OCI-LY7 (cell line): ENCODE results near the gene CLCNKB. TPM values are rescaled to one million over a fixed set of nuclear protein-coding genes. Genes with fewer than 3 reads are reported as not detected.

Source experiments
- BruUV-seq: library from RNA; stranded (reverse); fragments of 400-500 nt; replicated peaks from 2 replicates; lab custom pipeline; 2021; lab: Mats Ljungman, UMichigan
- CTCF ChIA-PET: fragments of 300-600 bp; sonication (Branson Sonifier 250); formaldehyde crosslinking; loops from one replicate; lab custom pipeline; 2022; ENCODE audit warnings: antibody characterized with exemption; ENCODE audit not compliant: unreplicated experiment; lab: Charles Lee
- POLR2A ChIA-PET: fragments of 300-600 bp; sonication (Branson Sonifier 250); formaldehyde crosslinking; loops from one replicate; lab custom pipeline; 2022; ENCODE audit warnings: antibody characterized with exemption; lab: Charles Lee
- DNase-seq: peaks from one replicate; pipeline ENCODE4 v3.0.0-alpha.2; 2015; ENCODE audit warnings: low spot score
- H2AFZ ChIP-seq: fragments of 200-600 bp; sonication (generic), shearing (Covaris generic); 2 replicates; pipeline ENCODE4 v1.6.1; 2014; ENCODE audit warnings: mild to moderate bottlenecking, antibody characterized with exemption, low read length, moderate library complexity
- H3K27ac ChIP-seq: fragments of 200-600 bp; sonication (generic); 2 replicates; pipeline ENCODE4 v1.5.1; 2014; ENCODE audit warnings: mixed run types, low read depth, mild to moderate bottlenecking, moderate library complexity, low read length, inconsistent platforms; ENCODE audit not compliant: poor library complexity, severe bottlenecking
- H3K36me3 ChIP-seq: fragments of 200-600 bp; sonication (generic); 2 replicates; pipeline ENCODE4 v1.6.1; 2014; ENCODE audit warnings: mild to moderate bottlenecking, antibody characterized with exemption, low read length, moderate library complexity, mixed read lengths; ENCODE audit not compliant: insufficient read depth
- H3K4me1 ChIP-seq: fragments of 200-600 bp; sonication (generic); 2 replicates; pipeline ENCODE4 v1.5.1; 2014; ENCODE audit warnings: mild to moderate bottlenecking, low read length; ENCODE audit not compliant: insufficient read depth, poor library complexity, severe bottlenecking
- H3K4me2 ChIP-seq: fragments of 200-600 bp; sonication (generic); 2 replicates; pipeline ENCODE4 v1.6.1; 2014; ENCODE audit warnings: mild to moderate bottlenecking, low read length
- H3K4me3 ChIP-seq: fragments of 200-600 bp; sonication (generic); 2 replicates; pipeline ENCODE4 v1.5.1; 2014; ENCODE audit warnings: mild to moderate bottlenecking, low read depth, low read length; ENCODE audit not compliant: poor library complexity, severe bottlenecking
- H3K79me2 ChIP-seq: fragments of 200-600 bp; sonication (generic); 2 replicates; pipeline ENCODE4 v1.6.1; 2016; ENCODE audit warnings: low read depth, mild to moderate bottlenecking, low read length, moderate library complexity, mixed read lengths; ENCODE audit not compliant: insufficient read depth
- H3K9me2 ChIP-seq: fragments of 200-600 bp; sonication (generic); 2 replicates; pipeline ENCODE4 v1.6.1; 2016; ENCODE audit warnings: mild to moderate bottlenecking, low read length, mixed read lengths; ENCODE audit not compliant: insufficient read depth
- H3K9me3 ChIP-seq: fragments of 200-600 bp; sonication (generic); 2 replicates; pipeline ENCODE4 v1.6.1; 2014; ENCODE audit warnings: mild to moderate bottlenecking, mixed run types, low read length, mixed read lengths
- H4K20me1 ChIP-seq: fragments of 200-600 bp; sonication (generic); 2 replicates; pipeline ENCODE4 v1.6.1; 2014; ENCODE audit warnings: mild to moderate bottlenecking, antibody characterized with exemption, low read length, moderate library complexity, mixed read lengths; ENCODE audit not compliant: insufficient read depth
- EZH2phosphoT487 ChIP-seq: fragments of 200-600 bp; sonication (generic); IDR thresholded peaks from 2 replicates; pipeline ENCODE4 v1.6.1; 2018; ENCODE audit warnings: low read depth, borderline replicate concordance, mild to moderate bottlenecking, mixed run types, antibody characterized with exemption, low read length, moderate library complexity, mixed read lengths
- intact Hi-C: fragments of 100-400 bp; cut with micrococcal nuclease; formaldehyde crosslinking; loops from one replicate; pipeline ENCODE4 v1.10.0; 2022; ENCODE audit not compliant: unreplicated experiment
- total RNA-seq, 2 experiments: library from RNA; depleted of rRNA in 1 of 2; stranded (reverse); fragments of >200 nt in 1 of 2; shearing (Covaris generic) in 1 of 2; gene quantifications; 2 replicates each; pipeline ENCODE4 v1.2.3, GENCODE V29; 2014 to 2022
- TF ChIP-seq, protein P1 (sequence below): fragments of 200-600 bp; sonication (generic); conservative IDR thresholded peaks from 2 replicates; pipeline ENCODE4 v1.5.1; 2014; ENCODE audit warnings: mild to moderate bottlenecking, antibody characterized with exemption, low read length, moderate library complexity, mixed read lengths

Gene CLCNKB
- total RNA-seq, 2 experiments from 2014 or later = not detected

DNA sequence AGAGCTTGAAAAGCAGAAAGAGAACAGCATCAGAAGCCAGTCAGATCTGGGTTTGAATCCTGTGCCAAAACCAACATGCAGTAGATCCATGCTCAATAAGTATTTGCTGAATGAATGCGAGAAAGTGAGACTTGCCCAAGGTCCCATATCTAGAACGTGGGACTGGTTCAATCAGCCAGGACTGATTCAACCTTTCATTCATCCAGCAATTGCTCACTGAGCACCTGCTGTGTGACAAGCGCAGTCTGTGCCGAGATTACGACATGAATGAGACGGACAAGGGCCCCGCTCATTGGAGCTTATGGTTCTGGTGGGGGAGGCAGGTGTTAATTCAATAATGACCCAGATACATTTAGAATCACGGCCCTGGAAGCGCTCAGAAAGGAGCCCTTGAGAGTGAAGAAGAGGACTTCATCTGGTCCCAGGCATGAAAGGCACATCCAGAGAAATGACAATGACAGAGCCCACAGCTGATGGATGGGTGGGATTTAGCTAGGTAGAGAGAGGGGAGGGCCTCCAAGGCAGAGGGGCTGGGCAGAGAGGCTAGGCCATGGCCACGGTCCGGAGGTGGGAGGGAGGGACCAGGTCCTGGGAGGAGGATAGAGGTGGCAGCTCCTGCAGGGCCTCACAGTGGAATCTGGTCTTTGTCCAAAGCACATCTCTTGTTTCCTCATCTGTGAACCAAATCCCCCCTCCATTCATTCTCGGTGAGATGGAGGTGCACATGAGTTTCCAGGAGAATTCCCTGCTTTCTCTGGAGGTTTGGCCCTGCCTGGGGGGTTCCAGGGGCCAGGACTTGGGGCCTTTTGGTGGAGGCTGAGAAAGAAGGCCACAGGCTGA, 34.0 kb downstream of the CLCNKB start:
- no TSS peak for BruUV-seq
- TF ChIP-seq, protein P1, sequence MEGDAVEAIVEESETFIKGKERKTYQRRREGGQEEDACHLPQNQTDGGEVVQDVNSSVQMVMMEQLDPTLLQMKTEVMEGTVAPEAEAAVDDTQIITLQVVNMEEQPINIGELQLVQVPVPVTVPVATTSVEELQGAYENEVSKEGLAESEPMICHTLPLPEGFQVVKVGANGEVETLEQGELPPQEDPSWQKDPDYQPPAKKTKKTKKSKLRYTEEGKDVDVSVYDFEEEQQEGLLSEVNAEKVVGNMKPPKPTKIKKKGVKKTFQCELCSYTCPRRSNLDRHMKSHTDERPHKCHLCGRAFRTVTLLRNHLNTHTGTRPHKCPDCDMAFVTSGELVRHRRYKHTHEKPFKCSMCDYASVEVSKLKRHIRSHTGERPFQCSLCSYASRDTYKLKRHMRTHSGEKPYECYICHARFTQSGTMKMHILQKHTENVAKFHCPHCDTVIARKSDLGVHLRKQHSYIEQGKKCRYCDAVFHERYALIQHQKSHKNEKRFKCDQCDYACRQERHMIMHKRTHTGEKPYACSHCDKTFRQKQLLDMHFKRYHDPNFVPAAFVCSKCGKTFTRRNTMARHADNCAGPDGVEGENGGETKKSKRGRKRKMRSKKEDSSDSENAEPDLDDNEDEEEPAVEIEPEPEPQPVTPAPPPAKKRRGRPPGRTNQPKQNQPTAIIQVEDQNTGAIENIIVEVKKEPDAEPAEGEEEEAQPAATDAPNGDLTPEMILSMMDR = no peak
- TF ChIP-seq EZH2phosphoT487 = no peak
- no peaks in the 10 kb centered on the region for H3K9me2 ChIP-seq
- no peak overlapping the region for H3K4me3 ChIP-seq
- H2AFZ ChIP-seq = no peak overlapping the region
- no peak overlapping the region for H3K4me2 ChIP-seq
- peaks cover 16% of the 10 kb centered on the region for H3K4me1 ChIP-seq
- no peaks in the 10 kb centered on the region for H3K36me3 ChIP-seq
- ChIA-PET CTCF (no interaction called here), POLR2A (interaction anchor here (0.5 to 1.7 kb wide), 2 partner anchors 109 to 164 kb away, joined by 4 to 7 read pairs; no protein-coding TSS in a partner anchor)
- H3K27ac ChIP-seq = no peak overlapping the region
- no peak for DNase-seq
- no peaks in the 10 kb centered on the region for H4K20me1 ChIP-seq
- H3K9me3 ChIP-seq = no peaks in the 10 kb centered on the region
- H3K79me2 ChIP-seq = no peaks in the 10 kb centered on the region
- intact Hi-C loops = loop anchor here (2.0 kb wide), 1 partner anchor 167 kb away; no protein-coding TSS in a partner anchor

- no peak overlapping the region for H3K4me3 ChIP-seq
- intact Hi-C loops = loop anchor here (1.0 to 2.0 kb wide), 3 partner anchors 108 to 284 kb away; no protein-coding TSS in a partner anchor
- H3K4me2 ChIP-seq = peak overlapping the region; percentile 52; the same call in 1 of the 2 replicates
- ChIA-PET POLR2A (interaction anchor here (0.6 to 1.7 kb wide), 3 partner anchors 27 to 362 kb away, joined by 3 to 4 read pairs (median 3); partner anchors contain the start of gene NECAP2), CTCF (interaction anchor here (0.6 to 1.3 kb wide), 5 partner anchors 107 to 286 kb away, joined by 3 to 7 read pairs (median 3); no protein-coding TSS in a partner anchor)
- H3K27ac ChIP-seq = no peak overlapping the region
- H3K9me3 ChIP-seq = no peaks in the 10 kb centered on the region
- H2AFZ ChIP-seq = peak overlapping the region; percentile 88
- no peaks in the 10 kb centered on the region for H3K36me3 ChIP-seq
- BruUV-seq = no TSS peak
- H4K20me1 ChIP-seq = no peaks in the 10 kb centered on the region
- H3K4me1 ChIP-seq = peaks cover 6% of the 10 kb centered on the region
- no peaks in the 10 kb centered on the region for H3K79me2 ChIP-seq
- H3K9me2 ChIP-seq = no peaks in the 10 kb centered on the region
- no peak for TF ChIP-seq EZH2phosphoT487
- TF ChIP-seq, protein P1 = peak; percentile 91
- DNase-seq = peak; percentile 77
These were observed 35.5 kb downstream of the CLCNKB start for GRCh38 chr1:16078925-16079656.
